DMS79 (cell line): ENCODE data around the gene CD47.

ENCODE experiments used
- DNase-seq: peaks from one replicate; lab custom pipeline; 2025; lab: John Stamatoyannopoulos, UW

Gene CD47

GRCh38 chr3:108051005-108051404 is 39.8 kb downstream of the CD47 start:
- no peak for DNase-seq

- DNase-seq, result no peak
Observed at GRCh38 chr3:108047987-108048386, 42.8 kb downstream of the CD47 start.

- no peak for DNase-seq
Observed at GRCh38 chr3:108046247-108046646, 44.6 kb downstream of the CD47 start.

GRCh38 chr3:108044699-108045098 is 46.1 kb downstream of the CD47 start:
- no peak for DNase-seq

GRCh38 chr3:108042300-108042699 is 48.5 kb downstream of the CD47 start:
- DNase-seq, result no peak

GRCh38 chr3:108041253-108041652 is 49.6 kb downstream of the CD47 start:
- no peak for DNase-seq

GRCh38 chr3:108037770-108038169 is 53.1 kb downstream of the CD47 start:
- no peak for DNase-seq

- DNase-seq, result peak; percentile 83
Observed at GRCh38 chr3:108036984-108037741, 53.7 kb downstream of the CD47 start.

GRCh38 chr3:108036401-108036800 is 54.4 kb downstream of the CD47 start:
- DNase-seq, result no peak

GRCh38 chr3:108035751-108036150 is 55.1 kb downstream of the CD47 start:
- DNase-seq, result no peak

GRCh38 chr3:108031895-108032294 is 58.9 kb downstream of the CD47 start:
- no peak for DNase-seq

GRCh38 chr3:108030960-108031359 is 59.9 kb downstream of the CD47 start:
- no peak for DNase-seq

GRCh38 chr3:108029466-108029865 is 61.4 kb downstream of the CD47 start:
- DNase-seq, result no peak

- no peak for DNase-seq
Observed at GRCh38 chr3:108028896-108029295, 61.9 kb downstream of the CD47 start.

GRCh38 chr3:108025177-108025576 is 65.7 kb downstream of the CD47 start:
- DNase-seq, result no peak

GRCh38 chr3:108024146-108024850 is 66.5 kb downstream of the CD47 start:
- DNase-seq, result no peak

- DNase-seq, result peak; percentile 91
Observed at GRCh38 chr3:108022256-108023150, 68.3 kb downstream of the CD47 start.

GRCh38 chr3:108021533-108021932 is 69.3 kb downstream of the CD47 start:
- DNase-seq, result no peak

- no peak for DNase-seq
Observed at GRCh38 chr3:108021131-108021530, 69.7 kb downstream of the CD47 start.

- DNase-seq, result peak; percentile 14
Observed at GRCh38 chr3:108018552-108018951, 72.3 kb downstream of the CD47 start.

GRCh38 chr3:108017587-108017986 is 73.2 kb downstream of the CD47 start:
- peak; percentile 93 for DNase-seq

GRCh38 chr3:108014943-108015342 is 75.9 kb downstream of the CD47 start:
- no peak for DNase-seq
